LNCaP clone FGC (cell line): ENCODE measurements around the gene ID3.

Experiments used
- DNase-seq: peaks from one replicate; pipeline ENCODE4 v3.0.0-alpha.2; 2011; ENCODE audit warnings: low read depth
- H3K4me3 ChIP-seq: 2 replicates; pipeline ENCODE4 v1.5.1; 2011; ENCODE audit warnings: mild to moderate bottlenecking, low read depth, low read length, control low read depth
- TF ChIP-seq, protein P1 (sequence below): IDR thresholded peaks from 2 replicates; pipeline ENCODE4 v1.5.1; 2012; ENCODE audit warnings: mild to moderate bottlenecking; ENCODE audit not compliant: control insufficient read depth, insufficient read depth; ENCODE audit errors: extremely low read depth

ID3 gene

DNA sequence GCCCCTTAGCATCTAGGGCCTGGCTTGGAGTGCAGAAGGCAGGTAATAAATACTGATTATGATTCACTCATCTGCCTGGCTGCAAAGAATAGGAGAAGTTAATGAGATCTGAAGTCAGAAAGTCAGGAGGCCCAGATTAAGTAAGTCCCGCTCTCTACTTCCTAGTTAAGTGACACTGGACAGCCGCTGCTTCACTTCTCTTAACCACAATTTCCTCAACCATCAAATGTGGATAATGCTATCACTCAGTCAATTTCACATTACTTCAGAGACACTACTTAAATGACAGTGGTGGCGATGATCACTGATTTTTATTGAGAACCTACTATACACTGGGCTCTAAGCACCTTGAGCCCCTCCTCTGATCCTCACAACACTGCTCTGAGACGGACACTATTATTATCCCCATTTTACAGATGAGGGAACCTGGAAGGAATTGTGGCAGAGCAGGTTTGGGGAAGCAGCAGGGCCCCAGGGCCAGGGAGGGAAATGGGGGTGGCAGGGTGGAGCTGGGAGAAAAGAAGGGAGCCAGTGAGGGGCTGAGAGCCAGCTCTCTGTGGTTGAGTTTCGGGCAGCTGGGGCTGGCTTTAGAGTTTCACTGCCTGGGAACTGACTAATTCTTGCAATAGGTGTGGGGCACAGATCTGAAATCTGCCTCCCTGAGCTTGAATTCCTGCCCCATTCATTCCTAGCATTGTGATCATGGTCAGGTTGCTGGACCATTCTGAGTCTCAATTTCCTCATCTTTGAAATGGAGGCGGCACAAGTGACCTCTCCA, 25.9 kb downstream of the ID3 start:
- TF ChIP-seq, protein P1, sequence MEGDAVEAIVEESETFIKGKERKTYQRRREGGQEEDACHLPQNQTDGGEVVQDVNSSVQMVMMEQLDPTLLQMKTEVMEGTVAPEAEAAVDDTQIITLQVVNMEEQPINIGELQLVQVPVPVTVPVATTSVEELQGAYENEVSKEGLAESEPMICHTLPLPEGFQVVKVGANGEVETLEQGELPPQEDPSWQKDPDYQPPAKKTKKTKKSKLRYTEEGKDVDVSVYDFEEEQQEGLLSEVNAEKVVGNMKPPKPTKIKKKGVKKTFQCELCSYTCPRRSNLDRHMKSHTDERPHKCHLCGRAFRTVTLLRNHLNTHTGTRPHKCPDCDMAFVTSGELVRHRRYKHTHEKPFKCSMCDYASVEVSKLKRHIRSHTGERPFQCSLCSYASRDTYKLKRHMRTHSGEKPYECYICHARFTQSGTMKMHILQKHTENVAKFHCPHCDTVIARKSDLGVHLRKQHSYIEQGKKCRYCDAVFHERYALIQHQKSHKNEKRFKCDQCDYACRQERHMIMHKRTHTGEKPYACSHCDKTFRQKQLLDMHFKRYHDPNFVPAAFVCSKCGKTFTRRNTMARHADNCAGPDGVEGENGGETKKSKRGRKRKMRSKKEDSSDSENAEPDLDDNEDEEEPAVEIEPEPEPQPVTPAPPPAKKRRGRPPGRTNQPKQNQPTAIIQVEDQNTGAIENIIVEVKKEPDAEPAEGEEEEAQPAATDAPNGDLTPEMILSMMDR: no peak
- H3K4me3 ChIP-seq: no peak overlapping the region
- DNase-seq: no peak

DNA sequence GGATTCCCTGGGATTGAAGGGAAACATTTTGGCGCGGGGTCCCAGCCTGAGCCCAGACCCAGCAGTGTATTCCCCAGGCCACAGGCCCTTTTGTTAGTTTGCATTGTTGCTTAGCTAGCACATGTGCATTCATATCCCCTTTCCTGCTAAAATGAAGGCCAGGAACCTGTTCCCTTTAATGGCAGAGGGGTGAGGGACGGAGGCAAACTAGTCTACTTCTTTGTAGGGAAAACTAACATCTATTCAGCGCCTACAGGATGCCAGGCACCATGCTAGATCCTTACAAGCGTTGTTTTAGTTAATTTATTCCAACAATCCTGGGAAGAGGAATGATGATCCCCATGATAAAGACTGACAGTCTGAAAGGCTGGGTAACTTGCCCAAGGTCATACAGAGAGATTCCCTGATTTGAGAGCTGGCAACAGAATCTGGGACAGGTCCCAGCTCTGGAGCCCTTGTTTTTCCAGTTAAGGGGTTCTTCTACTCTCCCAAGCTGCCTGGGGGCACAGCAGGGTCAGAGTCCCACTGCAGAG, 27.7 kb downstream of the ID3 start:
- no peak for DNase-seq
- TF ChIP-seq, protein P1: no peak
- peak overlapping the region; percentile 56 for H3K4me3 ChIP-seq

DNA sequence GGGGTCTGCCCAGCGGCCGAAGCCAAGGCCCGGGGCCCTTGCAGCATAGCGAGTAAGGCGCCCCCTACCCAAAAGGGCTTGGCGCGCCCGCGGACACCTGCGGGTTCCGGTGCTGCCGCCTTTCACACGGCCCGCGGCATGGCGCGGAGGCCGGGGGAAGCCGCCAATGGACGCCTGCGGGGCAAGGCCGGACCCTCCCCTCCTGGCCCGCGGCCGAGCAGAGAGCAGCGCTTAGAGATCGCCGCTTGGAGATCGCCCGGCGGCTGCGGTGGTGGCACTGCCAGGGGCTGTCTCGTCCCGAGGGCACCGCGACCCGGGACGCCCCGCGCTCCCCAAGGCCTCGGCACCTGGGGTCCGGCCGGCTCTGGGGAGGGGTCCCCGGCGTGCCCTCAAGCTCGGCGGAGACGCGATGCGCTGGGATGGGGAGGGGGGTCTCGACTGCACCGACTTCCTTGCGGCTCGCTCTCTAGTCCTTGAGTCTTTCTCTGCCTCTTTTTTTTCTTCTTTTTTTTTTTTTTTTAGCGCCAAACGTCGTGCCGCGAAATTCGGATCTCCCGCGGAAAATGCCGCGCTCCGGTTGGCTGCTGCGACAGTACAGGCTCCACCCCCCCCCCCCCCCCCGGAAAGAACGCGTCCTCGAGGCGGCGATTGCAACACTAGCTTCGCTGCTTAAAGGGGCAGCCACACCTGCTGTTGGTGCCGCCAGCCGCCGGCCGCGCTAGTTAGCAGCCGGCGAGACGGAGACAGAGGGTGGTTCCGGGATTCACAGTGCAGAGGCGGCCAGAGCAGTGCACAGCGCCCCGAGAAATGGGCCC, 28.3 kb downstream of the ID3 start, which contains the start of gene E2F2:
Gene E2F2 (minus strand): TSS at position 487 of the 815 bp plus-strand sequence. CDS start 440 bp downstream, at position 47.
- H3K4me3 ChIP-seq: peak within 1 kb of the TSS; percentile 56
- TF ChIP-seq, protein P1: 0 out of 2 replicates have a peak, but pooled peaks have one; percentile 12
- peak; percentile 13 for DNase-seq

DNA sequence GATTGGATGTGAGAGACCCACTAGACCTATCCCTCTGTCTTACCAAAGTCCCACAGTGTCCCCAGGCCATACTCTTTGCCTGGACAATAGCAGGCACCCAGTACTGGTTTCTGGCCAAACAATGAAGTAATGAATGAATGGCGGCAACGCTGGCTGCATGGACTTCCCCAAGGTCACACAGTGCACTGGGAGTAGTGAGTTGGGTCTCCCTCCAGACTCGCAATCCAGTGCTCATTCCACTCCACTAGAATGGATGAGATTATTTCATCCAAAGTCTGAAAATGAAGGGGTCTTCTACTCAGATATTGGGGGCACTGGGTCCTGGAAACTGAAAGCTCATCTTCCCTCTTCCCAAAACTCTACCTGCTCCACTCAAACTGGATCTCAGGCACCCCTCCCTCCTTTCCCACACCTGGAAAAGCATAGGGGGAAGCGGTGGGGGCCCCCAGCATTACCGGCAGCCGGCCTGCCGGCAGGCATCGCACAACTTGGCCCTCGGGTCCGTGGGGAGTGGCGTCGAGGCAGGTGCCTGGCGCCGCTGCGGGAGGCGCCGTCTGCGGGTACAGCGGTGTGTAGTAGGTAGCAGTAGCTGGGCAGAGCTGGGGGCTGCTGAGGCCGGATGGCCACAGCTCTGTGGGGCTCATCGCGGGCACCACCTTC, 29.1 kb downstream of the ID3 start:
- TF ChIP-seq, protein P1: no peak
- H3K4me3 ChIP-seq: peak overlapping the region; percentile 56
- no peak for DNase-seq

DNA sequence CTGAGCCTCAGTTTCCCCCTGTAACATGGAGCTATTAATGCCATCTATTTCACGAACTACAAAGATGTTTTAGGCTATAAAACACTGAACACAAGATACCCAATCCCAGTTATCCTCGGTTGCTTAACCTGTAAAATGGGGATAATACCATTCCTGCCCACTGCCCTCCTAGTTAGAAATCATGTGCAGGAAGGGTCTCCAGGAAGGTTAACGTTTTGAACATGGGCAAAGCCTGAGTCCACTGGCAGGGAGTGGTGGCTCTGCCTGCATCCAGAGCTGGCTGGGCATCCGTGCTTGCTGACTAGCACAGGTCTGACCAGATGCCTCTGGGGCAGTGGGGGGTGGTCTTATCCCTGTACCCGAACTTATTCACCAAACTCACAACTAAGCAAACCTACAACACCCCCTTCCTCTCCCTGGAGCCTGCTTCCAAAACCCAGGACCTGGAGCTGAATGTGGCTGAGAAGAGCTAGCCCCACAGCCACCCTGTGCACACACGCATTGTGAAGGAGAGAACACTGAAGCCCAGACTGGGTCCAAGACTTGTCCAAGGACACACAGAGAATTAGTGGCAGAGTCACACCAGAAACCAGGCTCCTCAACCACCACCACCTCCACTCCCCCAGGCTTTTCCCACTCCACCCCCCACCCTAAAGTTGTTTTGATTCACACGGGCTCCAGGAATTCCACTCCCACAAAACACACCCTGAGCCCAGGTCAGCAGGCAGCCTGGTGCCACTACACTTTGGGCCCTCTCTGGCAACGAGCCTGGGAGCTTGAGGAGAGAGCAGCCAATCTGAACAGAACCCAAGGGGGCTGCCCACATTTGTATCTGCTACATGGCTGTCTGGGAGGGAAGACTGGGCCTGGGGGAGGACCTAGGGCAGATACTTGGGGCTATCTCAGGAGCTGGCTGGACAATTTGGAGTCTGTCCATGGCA, 29.9 kb downstream of the ID3 start:
- DNase-seq: no peak
- H3K4me3 ChIP-seq: peak overlapping the region; percentile 56
- TF ChIP-seq, protein P1: no peak
